Measurements from ENCODE around the gene ARFIP2.

DNA sequence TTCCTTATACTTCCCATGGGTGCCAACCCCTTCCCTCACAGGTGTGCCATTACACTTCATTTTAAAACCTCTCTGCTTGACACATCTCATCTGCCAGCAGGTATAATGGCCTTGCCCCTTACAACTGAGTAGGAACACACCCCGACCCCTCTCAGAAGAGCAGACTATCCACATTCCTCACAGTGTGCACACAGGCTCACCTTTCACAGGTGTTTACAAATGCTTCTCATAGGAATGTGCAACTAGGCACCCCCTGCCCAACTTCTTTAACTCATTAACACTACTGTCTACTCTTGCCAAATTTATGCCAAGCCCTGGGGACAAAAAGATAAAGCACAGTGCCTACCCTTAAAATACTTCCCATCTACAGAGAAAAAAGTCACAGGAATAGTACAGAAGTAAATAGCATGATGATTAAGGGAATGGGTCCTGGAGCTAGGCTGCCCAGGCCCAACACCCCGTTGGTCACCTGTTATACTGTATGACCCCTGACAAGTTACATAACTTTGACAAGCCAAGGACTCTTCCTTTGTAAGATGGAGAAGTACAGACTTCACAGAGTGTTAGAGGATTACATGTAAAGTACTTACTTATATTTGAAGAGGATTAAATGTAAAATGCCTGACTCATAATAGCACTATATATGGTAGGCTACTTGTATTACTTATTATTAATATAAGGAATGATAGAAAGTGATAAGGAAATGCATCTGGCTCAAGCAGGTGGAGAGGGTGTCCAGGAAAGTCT lies 22.6 kb downstream of the ARFIP2 start:
- TF ChIP-seq POLR2AphosphoS5 (IDR thresholded peaks at IDR 0.05; ENCODE audit: low read depth, low read length), result no peak
- no peak for TF ChIP-seq POLR2A (IDR thresholded peaks at IDR 0.05; ENCODE audit: low read depth, low read length)

All from GM12892 (cell line).